ENCODE measurements around the gene TNFSF13. TPM values are rescaled to one million over a fixed set of nuclear protein-coding genes. Genes with fewer than 3 reads are reported as not detected.

The TNFSF13 gene
- total RNA-seq, 2 experiments from 2014 or later: 1.1 to 1.7 TPM

- Histone ChIP-seq H3K36me3 (ENCODE audit: insufficient read depth, low read length) (peaks cover 57% of the 10 kb centered on the region), H3K9me3 (ENCODE audit: control insufficient read depth in 1 of 2, insufficient read depth in 1 of 2, low read length in 2 of 2) (no peaks in the 10 kb centered on the region), H3K4me3 (ENCODE audit: low read length) (no peak overlapping the region), H3K27me3 (ENCODE audit: control insufficient read depth in 1 of 2, insufficient read depth in 2 of 2, low read length in 2 of 2) (no peaks in the 10 kb centered on the region), H3K27ac (ENCODE audit: low read depth in 1 of 2, low read length in 2 of 2) (no peak overlapping the region), H3K4me1 (ENCODE audit: insufficient read depth, low read length) (peaks cover 34% of the 10 kb centered on the region)
- no peaks in the 10 kb centered on the region for H3K27me3 Mint-ChIP-seq
- H3K27ac Mint-ChIP-seq: no peak overlapping the region
- no peak overlapping the region for H3K4me3 Mint-ChIP-seq
- no peaks in the 10 kb centered on the region for H3K9me3 Mint-ChIP-seq
- peaks cover 54% of the 10 kb centered on the region for H3K36me3 Mint-ChIP-seq (ENCODE audit: low read depth)
- ATAC-seq (ENCODE audit: poor library complexity) (no peak), DNase-seq (peak in 1 of 14 experiments; percentile 34)
- ChIA-PET POLR2A (interaction anchor here (0.9 to 2.5 kb wide), 11 partner anchors 12 to 543 kb away, joined by 3 to 16 read pairs (median 5); partner anchors contain the start of genes FXR2, SAT2, TMEM102 and TP53), CTCF (interaction anchor here (0.8 to 1.9 kb wide), 14 partner anchors 9 to 543 kb away, joined by 3 to 17 read pairs (median 5); partner anchors contain the start of genes CD68, FXR2, SENP3 and TP53)
- peaks cover 14% of the 10 kb centered on the region for H3K4me1 Mint-ChIP-seq (ENCODE audit: low read depth)
- intact Hi-C loops (cut with DNase I, micrococcal nuclease): loop anchor here (1.0 to 10.0 kb wide), 4 partner anchors 74 to 544 kb away; partner anchors contain the start of genes SLC16A11 (in 1 of the 2) and SLC2A4 (in 1 of the 2)
- TF ChIP-seq CTCF (IDR thresholded peaks at IDR 0.05): no peak
These were observed 30.1 kb downstream of the TNFSF13 start for GRCh38 chr17:7588553-7589203.

GRCh38 chr17:7589204-7589868 lies 30.8 kb downstream of the TNFSF13 start:
- ATAC-seq (ENCODE audit: poor library complexity) (peak; percentile 90), DNase-seq (peak; percentile 47 to 87 (median 62))
- H3K27ac Mint-ChIP-seq: no peak overlapping the region
- Histone ChIP-seq H3K4me1 (ENCODE audit: insufficient read depth, low read length) (peaks cover 31% of the 10 kb centered on the region), H3K36me3 (ENCODE audit: insufficient read depth, low read length) (peaks cover 64% of the 10 kb centered on the region), H3K4me3 (ENCODE audit: low read length) (no peak overlapping the region), H3K9me3 (ENCODE audit: control insufficient read depth in 1 of 2, insufficient read depth in 1 of 2, low read length in 2 of 2) (no peaks in the 10 kb centered on the region), H3K27ac (ENCODE audit: low read depth in 1 of 2, low read length in 2 of 2) (no peak overlapping the region), H3K27me3 (ENCODE audit: control insufficient read depth in 1 of 2, insufficient read depth in 2 of 2, low read length in 2 of 2) (no peaks in the 10 kb centered on the region)
- H3K27me3 Mint-ChIP-seq: no peaks in the 10 kb centered on the region
- ChIA-PET POLR2A (interaction anchor here (0.6 to 2.5 kb wide), 13 partner anchors 13 to 699 kb away, joined by 3 to 16 read pairs (median 4); partner anchors contain the start of genes FXR2, RANGRF, SAT2 and TMEM102), CTCF (interaction anchor here (0.6 to 1.9 kb wide), 16 partner anchors 9 to 659 kb away, joined by 3 to 17 read pairs (median 4); partner anchors contain the start of genes CD68, CTC1, FXR2 and SENP3)
- H3K4me3 Mint-ChIP-seq: no peak overlapping the region
- intact Hi-C loops (cut with DNase I, micrococcal nuclease): loop anchor here (1.0 to 10.0 kb wide), 4 partner anchors 75 to 545 kb away; partner anchors contain the start of genes SLC16A11 (in 1 of the 2) and SLC2A4 (in 1 of the 2)
- no peaks in the 10 kb centered on the region for H3K9me3 Mint-ChIP-seq
- peaks cover 54% of the 10 kb centered on the region for H3K36me3 Mint-ChIP-seq (ENCODE audit: low read depth)
- H3K4me1 Mint-ChIP-seq (ENCODE audit: low read depth): peaks cover 7% of the 10 kb centered on the region
- TF ChIP-seq CTCF (IDR thresholded peaks at IDR 0.05): peak; percentile 76

Data from CD4-positive, alpha-beta T cell (primary cell).